ENCODE data around the gene CCR4.
"Not testable (repeated sequence)": the region's sequence is repeated elsewhere in the genome, so short reads cannot be mapped to it uniquely, and the experiment has no call there.

The CCR4 gene

GRCh38 chr3:32972482-32973146 lies 21.2 kb downstream of the CCR4 start:
- DNase-seq (ENCODE audit: low read depth): no peak
- H3K4me3 ChIP-seq (ENCODE audit: control insufficient read depth, low read depth, low read length): no peak overlapping the region
- no peak for TF ChIP-seq CTCF (IDR thresholded peaks at IDR 0.05; ENCODE audit: control insufficient read depth, insufficient read depth, low read depth, low read length, missing control alignments)

- no peak for DNase-seq (ENCODE audit: low read depth)
- TF ChIP-seq CTCF (IDR thresholded peaks at IDR 0.05; ENCODE audit: control insufficient read depth, insufficient read depth, low read depth, low read length, missing control alignments): no peak
- H3K4me3 ChIP-seq (ENCODE audit: control insufficient read depth, low read depth, low read length): no peak overlapping the region
These were observed 22.5 kb downstream of the CCR4 start for GRCh38 chr3:32973982-32974381.

- no peak for DNase-seq (ENCODE audit: low read depth)
- no peak for TF ChIP-seq CTCF (IDR thresholded peaks at IDR 0.05; ENCODE audit: control insufficient read depth, insufficient read depth, low read depth, low read length, missing control alignments)
- no peak overlapping the region for H3K4me3 ChIP-seq (ENCODE audit: control insufficient read depth, low read depth, low read length)
These were observed 24.6 kb downstream of the CCR4 start for GRCh38 chr3:32975891-32976595.

- DNase-seq (ENCODE audit: low read depth): no peak
- no peak for TF ChIP-seq CTCF (IDR thresholded peaks at IDR 0.05; ENCODE audit: control insufficient read depth, insufficient read depth, low read depth, low read length, missing control alignments)
- no peak overlapping the region for H3K4me3 ChIP-seq (ENCODE audit: control insufficient read depth, low read depth, low read length)
These were observed 26.4 kb downstream of the CCR4 start for GRCh38 chr3:32977861-32978260.

GRCh38 chr3:32978331-32978730 lies 26.9 kb downstream of the CCR4 start:
- no peak overlapping the region for H3K4me3 ChIP-seq (ENCODE audit: control insufficient read depth, low read depth, low read length)
- TF ChIP-seq CTCF (IDR thresholded peaks at IDR 0.05; ENCODE audit: control insufficient read depth, insufficient read depth, low read depth, low read length, missing control alignments): no peak
- DNase-seq (ENCODE audit: low read depth): no peak

GRCh38 chr3:32983124-32983523 lies 31.7 kb downstream of the CCR4 start:
- no peak overlapping the region for H3K4me3 ChIP-seq (ENCODE audit: control insufficient read depth, low read depth, low read length)
- no peak for DNase-seq (ENCODE audit: low read depth)
- TF ChIP-seq CTCF (IDR thresholded peaks at IDR 0.05; ENCODE audit: control insufficient read depth, insufficient read depth, low read depth, low read length, missing control alignments): no peak

GRCh38 chr3:32984918-32985317 lies 33.5 kb downstream of the CCR4 start:
- H3K4me3 ChIP-seq (ENCODE audit: control insufficient read depth, low read depth, low read length); DNase-seq (ENCODE audit: low read depth): not testable (repeated sequence)
